ENCODE data around the gene PPM1L.

The PPM1L gene

DNA sequence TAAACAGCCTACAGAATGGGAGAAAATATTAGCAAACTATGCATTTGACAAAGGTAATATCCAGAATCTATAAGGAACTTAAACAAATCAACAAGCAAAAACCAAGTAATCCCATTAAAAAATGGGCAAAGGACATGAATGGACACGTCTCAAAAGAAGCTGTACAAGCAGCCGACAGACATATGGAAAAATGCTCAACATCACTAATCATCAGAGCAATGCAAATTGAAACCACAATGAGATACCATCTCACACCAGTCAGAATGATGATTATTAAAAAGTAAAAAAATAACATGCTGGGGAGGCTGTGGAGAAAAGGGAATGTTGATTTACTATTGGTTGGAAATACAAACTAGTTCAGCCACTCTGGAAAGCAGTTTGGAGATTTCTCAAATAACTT is 30.7 kb upstream of the PPM1L start:
- no peak for TF ChIP-seq EZH2phosphoT487 (IDR thresholded peaks at IDR 0.05; ENCODE audit: borderline replicate concordance, low read length)
- TF ChIP-seq, protein P1, sequence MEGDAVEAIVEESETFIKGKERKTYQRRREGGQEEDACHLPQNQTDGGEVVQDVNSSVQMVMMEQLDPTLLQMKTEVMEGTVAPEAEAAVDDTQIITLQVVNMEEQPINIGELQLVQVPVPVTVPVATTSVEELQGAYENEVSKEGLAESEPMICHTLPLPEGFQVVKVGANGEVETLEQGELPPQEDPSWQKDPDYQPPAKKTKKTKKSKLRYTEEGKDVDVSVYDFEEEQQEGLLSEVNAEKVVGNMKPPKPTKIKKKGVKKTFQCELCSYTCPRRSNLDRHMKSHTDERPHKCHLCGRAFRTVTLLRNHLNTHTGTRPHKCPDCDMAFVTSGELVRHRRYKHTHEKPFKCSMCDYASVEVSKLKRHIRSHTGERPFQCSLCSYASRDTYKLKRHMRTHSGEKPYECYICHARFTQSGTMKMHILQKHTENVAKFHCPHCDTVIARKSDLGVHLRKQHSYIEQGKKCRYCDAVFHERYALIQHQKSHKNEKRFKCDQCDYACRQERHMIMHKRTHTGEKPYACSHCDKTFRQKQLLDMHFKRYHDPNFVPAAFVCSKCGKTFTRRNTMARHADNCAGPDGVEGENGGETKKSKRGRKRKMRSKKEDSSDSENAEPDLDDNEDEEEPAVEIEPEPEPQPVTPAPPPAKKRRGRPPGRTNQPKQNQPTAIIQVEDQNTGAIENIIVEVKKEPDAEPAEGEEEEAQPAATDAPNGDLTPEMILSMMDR (IDR thresholded peaks at IDR 0.05; ENCODE audit: low read depth, low read length, poor library complexity, severe bottlenecking) = no peak
- Histone ChIP-seq H3K27me3 (ENCODE audit: control insufficient read depth, low read length) (no peaks in the 10 kb centered on the region), H3F3A (ENCODE audit: control insufficient read depth, insufficient read depth) (no peaks in the 10 kb centered on the region), H3K9me3 (ENCODE audit: control insufficient read depth, insufficient read depth, low read length) (no peaks in the 10 kb centered on the region), H3K79me2 (ENCODE audit: control insufficient read depth, low read length) (no peaks in the 10 kb centered on the region), H3K4me3 (ENCODE audit: low read length) (no peak overlapping the region), H3K9me2 (replicated peaks; ENCODE audit: control insufficient read depth, low read length) (no peaks in the 10 kb centered on the region), H3K4me1 (ENCODE audit: control insufficient read depth, low read length) (no peaks in the 10 kb centered on the region), H3K36me3 (ENCODE audit: control insufficient read depth, low read length) (no peaks in the 10 kb centered on the region), H4K20me1 (ENCODE audit: control insufficient read depth, insufficient read depth, low read depth, low read length) (no peaks in the 10 kb centered on the region), H3K27ac (ENCODE audit: low read depth, low read length) (no peak overlapping the region), H3K4me2 (ENCODE audit: low read length) (no peak overlapping the region)

DNA sequence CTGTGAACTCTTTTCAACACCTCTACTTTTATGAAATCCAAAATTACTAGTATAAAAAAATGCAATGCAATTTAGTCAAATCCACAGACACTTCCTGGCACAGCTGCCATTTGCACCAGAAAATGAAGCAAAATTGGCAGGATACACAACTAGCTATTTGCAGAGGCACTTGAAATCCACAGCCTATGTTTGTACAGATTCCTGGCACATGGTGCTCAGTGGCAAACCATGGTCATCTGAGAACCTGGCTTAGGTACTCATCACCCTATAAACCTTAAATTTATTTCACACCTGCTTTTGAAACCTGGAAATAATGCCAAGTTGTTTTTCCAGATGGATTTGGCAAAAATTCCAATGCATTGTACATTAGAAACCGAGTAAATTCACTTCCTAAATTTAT is 20.2 kb upstream of the PPM1L start:
- Histone ChIP-seq H4K20me1 (ENCODE audit: control insufficient read depth, insufficient read depth, low read depth, low read length) (no peaks in the 10 kb centered on the region), H3K9me2 (replicated peaks; ENCODE audit: control insufficient read depth, low read length) (no peaks in the 10 kb centered on the region; the same call in 1 of the 2 replicates), H3K36me3 (ENCODE audit: control insufficient read depth, low read length) (no peaks in the 10 kb centered on the region), H3K79me2 (ENCODE audit: control insufficient read depth, low read length) (no peaks in the 10 kb centered on the region), H3K27ac (ENCODE audit: low read depth, low read length) (no peak overlapping the region), H3K4me2 (ENCODE audit: low read length) (no peak overlapping the region), H3F3A (ENCODE audit: control insufficient read depth, insufficient read depth) (no peaks in the 10 kb centered on the region), H3K9me3 (ENCODE audit: control insufficient read depth, insufficient read depth, low read length) (no peaks in the 10 kb centered on the region), H3K4me1 (ENCODE audit: control insufficient read depth, low read length) (no peaks in the 10 kb centered on the region), H3K27me3 (ENCODE audit: control insufficient read depth, low read length) (peaks cover 9% of the 10 kb centered on the region; the same call in 1 of the 2 replicates), H3K4me3 (ENCODE audit: low read length) (no peak overlapping the region)
- TF ChIP-seq, protein P1 (IDR thresholded peaks at IDR 0.05; ENCODE audit: low read depth, low read length, poor library complexity, severe bottlenecking) = no peak

DNA sequence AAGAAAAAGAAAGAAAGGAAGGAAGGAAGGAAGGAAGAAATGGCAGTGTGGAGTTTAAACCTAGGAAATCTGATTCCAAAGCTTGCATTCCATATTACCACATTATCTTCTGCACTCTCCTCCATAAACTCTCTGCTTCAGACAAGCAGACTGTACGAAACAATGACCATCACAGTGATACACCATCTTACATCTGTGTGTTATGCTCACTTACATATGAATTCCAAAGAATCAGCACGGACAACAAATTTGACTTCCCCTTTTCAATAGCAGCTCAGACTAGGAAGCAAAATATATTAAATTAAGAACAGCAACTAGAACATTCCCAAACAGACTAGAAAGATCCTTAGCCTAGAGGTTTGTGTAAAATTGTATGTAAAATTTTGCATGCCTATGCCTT is 18.0 kb upstream of the PPM1L start:
- Histone ChIP-seq H3K9me3 (ENCODE audit: control insufficient read depth, insufficient read depth, low read length) (no peaks in the 10 kb centered on the region), H3K27ac (ENCODE audit: low read depth, low read length) (no peak overlapping the region), H3K79me2 (ENCODE audit: control insufficient read depth, low read length) (no peaks in the 10 kb centered on the region), H3K27me3 (ENCODE audit: control insufficient read depth, low read length) (peaks cover 9% of the 10 kb centered on the region; the same call in 1 of the 2 replicates), H3F3A (ENCODE audit: control insufficient read depth, insufficient read depth) (no peaks in the 10 kb centered on the region), H3K4me1 (ENCODE audit: control insufficient read depth, low read length) (no peaks in the 10 kb centered on the region), H3K4me3 (ENCODE audit: low read length) (no peak overlapping the region), H3K4me2 (ENCODE audit: low read length) (no peak overlapping the region), H3K36me3 (ENCODE audit: control insufficient read depth, low read length) (no peaks in the 10 kb centered on the region), H4K20me1 (ENCODE audit: control insufficient read depth, insufficient read depth, low read depth, low read length) (no peaks in the 10 kb centered on the region), H3K9me2 (replicated peaks; ENCODE audit: control insufficient read depth, low read length) (no peaks in the 10 kb centered on the region; the same call in 1 of the 2 replicates)
- TF ChIP-seq, protein P1 (IDR thresholded peaks at IDR 0.05; ENCODE audit: low read depth, low read length, poor library complexity, severe bottlenecking) = no peak
- no peak for TF ChIP-seq EZH2phosphoT487 (IDR thresholded peaks at IDR 0.05; ENCODE audit: borderline replicate concordance, low read length)

DNA sequence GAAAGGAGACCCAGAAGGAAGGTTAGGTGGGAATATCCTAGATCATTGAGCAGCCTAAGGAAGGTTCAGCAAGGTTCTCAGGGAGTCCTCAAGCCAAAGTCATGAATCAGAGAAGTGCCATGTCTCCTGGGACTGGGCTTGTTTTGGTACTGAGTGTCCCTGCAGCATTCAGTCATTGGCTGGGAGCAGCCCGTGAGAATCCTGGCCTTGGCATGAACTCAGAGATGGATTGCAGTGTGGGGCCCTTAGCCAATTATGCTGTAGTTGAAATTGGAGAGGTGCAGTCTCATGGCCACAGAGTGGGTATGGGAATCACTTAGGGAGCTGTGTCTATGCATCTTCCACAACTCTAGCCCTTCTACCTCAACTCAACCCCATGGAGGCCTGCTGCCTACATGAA is 17.0 kb upstream of the PPM1L start:
- Histone ChIP-seq H3K4me3 (ENCODE audit: low read length) (no peak overlapping the region), H3K9me2 (replicated peaks; ENCODE audit: control insufficient read depth, low read length) (no peaks in the 10 kb centered on the region; the same call in 1 of the 2 replicates), H3K4me2 (ENCODE audit: low read length) (no peak overlapping the region), H3K27ac (ENCODE audit: low read depth, low read length) (no peak overlapping the region), H3K36me3 (ENCODE audit: control insufficient read depth, low read length) (no peaks in the 10 kb centered on the region), H3K4me1 (ENCODE audit: control insufficient read depth, low read length) (no peaks in the 10 kb centered on the region), H3K27me3 (ENCODE audit: control insufficient read depth, low read length) (peaks cover 11% of the 10 kb centered on the region), H3K9me3 (ENCODE audit: control insufficient read depth, insufficient read depth, low read length) (no peaks in the 10 kb centered on the region), H4K20me1 (ENCODE audit: control insufficient read depth, insufficient read depth, low read depth, low read length) (no peaks in the 10 kb centered on the region), H3K79me2 (ENCODE audit: control insufficient read depth, low read length) (no peaks in the 10 kb centered on the region), H3F3A (ENCODE audit: control insufficient read depth, insufficient read depth) (no peaks in the 10 kb centered on the region)
- TF ChIP-seq, protein P1 (IDR thresholded peaks at IDR 0.05; ENCODE audit: low read depth, low read length, poor library complexity, severe bottlenecking) = no peak
- TF ChIP-seq EZH2phosphoT487 (IDR thresholded peaks at IDR 0.05; ENCODE audit: borderline replicate concordance, low read length) = no peak
